GM23338 (cell line): ENCODE data around the gene VSIG10L2. TPM values are rescaled to one million over a fixed set of nuclear protein-coding genes. Genes with fewer than 3 reads are reported as not detected.
"Not testable (repeated sequence)": the region's sequence is repeated elsewhere in the genome, so short reads cannot be mapped to it uniquely, and the experiment has no call there.

Source experiments
- ATAC-seq: fragments of 200-7000 bp; cut with Tn5 transposase; 3 replicates; pipeline ENCODE4 v1.9.1; 2020
- DNase-seq: peaks from one replicate; pipeline ENCODE4 v3.0.0-alpha.2; 2015; ENCODE audit warnings: low spot score
- H2AFZ ChIP-seq: fragments of 200-600 bp; sonication (generic); 2 replicates; pipeline ENCODE4 v1.8.0; 2016; ENCODE audit warnings: antibody characterized with exemption, mild to moderate bottlenecking, moderate library complexity
- H3F3A ChIP-seq: fragments of 200-600 bp; sonication (generic); replicated peaks from 2 replicates; pipeline ENCODE4 v1.8.0; 2017; ENCODE audit warnings: antibody characterized with exemption, mixed run types, low read depth
- H3K27ac ChIP-seq: fragments of 200-600 bp; sonication (generic); 2 replicates; pipeline ENCODE4 v1.6.1; 2016; ENCODE audit warnings: low read depth
- H3K27me3 ChIP-seq: fragments of 200-600 bp; sonication (generic); 2 replicates; pipeline ENCODE4 v1.8.0; 2016; ENCODE audit warnings: mild to moderate bottlenecking, mixed run types, moderate library complexity; ENCODE audit not compliant: insufficient read depth
- H3K36me3 ChIP-seq: fragments of 200-600 bp; sonication (generic); 2 replicates; pipeline ENCODE4 v1.8.0; 2016; ENCODE audit warnings: mild to moderate bottlenecking; ENCODE audit not compliant: insufficient read depth
- H3K4me1 ChIP-seq: fragments of 200-600 bp; sonication (generic); 2 replicates; pipeline ENCODE4 v1.8.0; 2016; ENCODE audit warnings: mild to moderate bottlenecking, moderate library complexity; ENCODE audit not compliant: insufficient read depth
- H3K4me2 ChIP-seq: fragments of 200-600 bp; sonication (generic); 2 replicates; pipeline ENCODE4 v1.7.1; 2017; ENCODE audit warnings: mixed run types
- H3K4me3 ChIP-seq: fragments of 200-600 bp; sonication (generic); 2 replicates; pipeline ENCODE4 v1.6.1; 2016; ENCODE audit warnings: mixed run types
- H3K79me2 ChIP-seq: fragments of 200-600 bp; sonication (generic); replicated peaks from 2 replicates; pipeline ENCODE4 v1.8.0; 2017; ENCODE audit warnings: mild to moderate bottlenecking; ENCODE audit not compliant: insufficient read depth
- H3K9me2 ChIP-seq: fragments of 200-600 bp; sonication (generic); 2 replicates; pipeline ENCODE4 v1.8.0; 2017; ENCODE audit not compliant: insufficient read depth
- H4K20me1 ChIP-seq: fragments of 200-600 bp; sonication (generic); replicated peaks from 2 replicates; pipeline ENCODE4 v1.8.0; 2017; ENCODE audit warnings: mild to moderate bottlenecking; ENCODE audit not compliant: insufficient read depth
- H3K27ac Mint-ChIP-seq: 2 replicates; pipeline ENCODE4 v1.8.0; 2020; ENCODE audit warnings: inconsistent platforms, mild to moderate bottlenecking, moderate library complexity, mixed read lengths
- H3K27me3 Mint-ChIP-seq: 3 replicates; pipeline ENCODE4 v1.8.0; 2022; ENCODE audit warnings: low read depth, mild to moderate bottlenecking, moderate library complexity, mixed read lengths, inconsistent platforms; ENCODE audit not compliant: insufficient read depth, poor library complexity
- H3K36me3 Mint-ChIP-seq: 3 replicates; pipeline ENCODE4 v1.8.0; 2021; ENCODE audit warnings: low read depth, mild to moderate bottlenecking, inconsistent platforms, moderate library complexity, mixed read lengths
- H3K4me1 Mint-ChIP-seq: 3 replicates; pipeline ENCODE4 v1.8.0; 2020; ENCODE audit warnings: mild to moderate bottlenecking, inconsistent platforms, mixed read lengths
- H3K4me3 Mint-ChIP-seq: 3 replicates; pipeline ENCODE4 v1.8.0; 2021; ENCODE audit warnings: moderate library complexity, mild to moderate bottlenecking, inconsistent platforms, mixed read lengths
- H3K9me3 Mint-ChIP-seq: 3 replicates; pipeline ENCODE4 v1.8.0; 2020; ENCODE audit warnings: moderate library complexity, mild to moderate bottlenecking, inconsistent platforms, mixed read lengths
- ETS1 ChIP-seq: IDR thresholded peaks from 2 replicates; pipeline ENCODE4 v1.6.1; 2016; ENCODE audit warnings: antibody characterized with exemption
- EZH2phosphoT487 ChIP-seq: fragments of 200-600 bp; sonication (generic); IDR thresholded peaks from one replicate; pipeline ENCODE4 v1.8.1; 2018; ENCODE audit warnings: antibody characterized with exemption; ENCODE audit not compliant: unreplicated experiment
- JUNB ChIP-seq: IDR thresholded peaks from one replicate; pipeline ENCODE4 v1.6.1; 2016; ENCODE audit warnings: antibody characterized with exemption; ENCODE audit not compliant: unreplicated experiment
- STAT1 ChIP-seq: IDR thresholded peaks from one replicate; pipeline ENCODE4 v1.6.1; 2016; ENCODE audit warnings: antibody characterized with exemption; ENCODE audit not compliant: unreplicated experiment
- ZNF331 ChIP-seq: fragments of 250-450 bp; sonication (Bioruptor Pico); IDR thresholded peaks from 2 replicates; pipeline ENCODE4 v1.5.0; 2020; ENCODE audit warnings: low read depth, mild to moderate bottlenecking, moderate library complexity
- ZNF462 ChIP-seq: fragments of 250-450 bp; sonication (Bioruptor Pico); IDR thresholded peaks from 2 replicates; pipeline ENCODE4 v1.5.0; 2020; ENCODE audit warnings: mild to moderate bottlenecking, moderate library complexity
- polyA plus RNA-seq: library from polyadenylated mRNA; unstranded; fragments of >200 nt; fragmentation: Nextera tagmentation; extraction: Ambion mirVana; gene quantifications from 2 replicates; pipeline ENCODE4 v1.2.1, GENCODE V29; 2016
- total RNA-seq: library from RNA; depleted of rRNA; stranded (reverse); fragments of >200 nt; shearing (Covaris generic); gene quantifications from 2 replicates; pipeline ENCODE4 v1.2.3, GENCODE V29; 2014

VSIG10L2 gene
- total and polyA plus RNA-seq, 2 experiments from 2014 or later = 0.63 TPM; not detected in 1

GRCh38 chr11:125982348-125982730 lies 36.5 kb downstream of the VSIG10L2 start (continued):
- TF ChIP-seq ZNF462 (CRISPR knock-in tag) = no peak
- no peak for TF ChIP-seq ZNF331 (CRISPR knock-in tag)
- TF ChIP-seq ETS1 = no peak
- no peak for TF ChIP-seq JUNB
- TF ChIP-seq STAT1 = no peak
- no peak for TF ChIP-seq EZH2phosphoT487

- H3K4me3 ChIP-seq, H4K20me1 ChIP-seq, H3K4me1 Mint-ChIP-seq, H3K79me2 ChIP-seq, H3K27me3 ChIP-seq, H3K36me3 ChIP-seq, H3K27ac ChIP-seq, DNase-seq, H3K27me3 Mint-ChIP-seq, H3K4me2 ChIP-seq, H3F3A ChIP-seq, H3K27ac Mint-ChIP-seq, H3K4me1 ChIP-seq, ATAC-seq, H2AFZ ChIP-seq, H3K9me2 ChIP-seq, H3K4me3 Mint-ChIP-seq, H3K9me3 Mint-ChIP-seq: not testable (repeated sequence)
- H3K36me3 Mint-ChIP-seq = peaks cover 23% of the 10 kb centered on the region; the same call in 2 of the 3 replicates
Observed at GRCh38 chr11:125985956-125986355, 40.1 kb downstream of the VSIG10L2 start.
